ENCODE measurements around the gene SIRT6.

The SIRT6 gene

DNA sequence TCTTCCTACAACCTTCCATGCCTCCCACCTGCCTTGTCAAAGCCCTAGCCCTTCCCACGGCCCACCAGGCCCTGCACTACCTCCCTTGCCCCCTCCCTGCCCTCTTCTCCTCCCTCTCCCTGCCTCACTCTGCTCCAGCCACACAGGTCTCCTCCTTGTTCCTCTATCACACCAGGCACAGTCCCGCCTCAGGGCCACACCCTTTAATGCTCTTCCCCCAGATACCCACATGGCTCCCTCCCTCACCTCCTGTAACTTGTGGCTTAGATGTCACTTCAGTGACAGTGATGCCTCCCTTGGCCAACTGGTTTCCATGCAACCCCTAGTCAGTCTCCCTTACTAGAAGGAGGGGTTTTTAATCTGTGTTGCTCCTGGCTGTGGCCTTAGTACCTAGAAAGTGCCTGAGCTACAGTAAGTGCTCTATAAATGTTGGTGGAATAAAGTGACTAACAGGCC is 1.3 kb downstream of the SIRT6 start:
- H3K27ac ChIP-seq = no peak overlapping the region
- H3K4me3 ChIP-seq = peak overlapping the region; percentile 99
- TF ChIP-seq, protein P1, sequence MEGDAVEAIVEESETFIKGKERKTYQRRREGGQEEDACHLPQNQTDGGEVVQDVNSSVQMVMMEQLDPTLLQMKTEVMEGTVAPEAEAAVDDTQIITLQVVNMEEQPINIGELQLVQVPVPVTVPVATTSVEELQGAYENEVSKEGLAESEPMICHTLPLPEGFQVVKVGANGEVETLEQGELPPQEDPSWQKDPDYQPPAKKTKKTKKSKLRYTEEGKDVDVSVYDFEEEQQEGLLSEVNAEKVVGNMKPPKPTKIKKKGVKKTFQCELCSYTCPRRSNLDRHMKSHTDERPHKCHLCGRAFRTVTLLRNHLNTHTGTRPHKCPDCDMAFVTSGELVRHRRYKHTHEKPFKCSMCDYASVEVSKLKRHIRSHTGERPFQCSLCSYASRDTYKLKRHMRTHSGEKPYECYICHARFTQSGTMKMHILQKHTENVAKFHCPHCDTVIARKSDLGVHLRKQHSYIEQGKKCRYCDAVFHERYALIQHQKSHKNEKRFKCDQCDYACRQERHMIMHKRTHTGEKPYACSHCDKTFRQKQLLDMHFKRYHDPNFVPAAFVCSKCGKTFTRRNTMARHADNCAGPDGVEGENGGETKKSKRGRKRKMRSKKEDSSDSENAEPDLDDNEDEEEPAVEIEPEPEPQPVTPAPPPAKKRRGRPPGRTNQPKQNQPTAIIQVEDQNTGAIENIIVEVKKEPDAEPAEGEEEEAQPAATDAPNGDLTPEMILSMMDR (IDR thresholded peaks at IDR 0.05) = no peak
- no peak for DNase-seq (ENCODE audit: low spot score)

DNA sequence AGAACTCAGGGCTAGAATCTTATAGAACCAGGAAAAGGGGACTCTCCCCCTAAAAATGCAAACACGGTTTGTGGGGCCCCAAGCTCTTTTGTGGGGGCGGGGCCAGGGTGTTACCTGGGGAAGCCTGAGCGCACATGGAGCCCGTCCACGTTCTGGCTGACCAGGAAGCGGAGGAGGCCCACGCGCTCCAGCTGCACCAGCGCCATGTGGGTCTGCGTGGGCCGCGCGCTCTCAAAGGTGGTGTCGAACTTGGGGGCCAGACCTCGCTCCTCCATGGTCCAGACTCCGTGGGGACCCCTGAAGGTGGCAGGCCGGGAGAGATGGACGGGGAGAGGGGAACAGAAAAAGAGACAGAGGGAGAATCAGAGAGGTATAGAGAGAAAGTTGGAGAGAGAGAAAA is 3.4 kb downstream of the SIRT6 start:
- no peak for DNase-seq (ENCODE audit: low spot score)
- H3K27ac ChIP-seq = no peak overlapping the region
- no peak overlapping the region for H3K4me3 ChIP-seq
- TF ChIP-seq, protein P1 (IDR thresholded peaks at IDR 0.05) = no peak

DNA sequence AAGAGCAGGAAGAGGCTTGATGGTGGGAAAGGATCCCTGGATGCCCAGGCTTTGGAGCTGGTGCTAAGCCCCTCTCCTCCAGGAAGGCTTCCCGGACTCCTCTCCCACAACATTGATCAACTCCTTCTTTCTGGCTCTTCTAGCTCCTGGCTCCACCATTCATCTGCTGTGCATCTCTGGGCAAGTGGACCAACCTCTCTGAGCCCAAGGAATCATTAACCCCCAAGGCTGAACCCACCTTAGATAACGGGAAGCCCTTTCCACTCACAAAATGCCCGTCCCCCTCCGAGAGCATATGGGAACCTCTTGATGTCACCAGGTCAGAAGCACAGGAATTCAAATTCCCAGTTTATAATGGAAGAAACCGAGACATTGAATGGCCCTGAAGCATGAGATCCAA is 5.2 kb downstream of the SIRT6 start:
- no peak overlapping the region for H3K4me3 ChIP-seq
- TF ChIP-seq, protein P1 (IDR thresholded peaks at IDR 0.05) = no peak

DNA sequence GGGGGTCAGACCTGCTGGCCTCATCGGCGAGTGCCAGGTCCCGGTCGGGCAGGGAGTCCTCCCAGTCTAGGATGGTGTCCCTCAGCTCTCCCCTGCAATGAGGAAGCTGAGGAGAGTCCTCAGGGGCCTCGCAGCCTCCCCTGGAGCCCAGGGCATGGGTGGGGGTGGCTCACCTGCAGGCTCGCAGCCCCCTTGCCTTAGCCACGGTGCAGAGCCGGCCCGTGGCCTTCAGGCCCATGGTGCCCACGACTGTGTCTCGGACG is 6.8 kb downstream of the SIRT6 start:
- no peak overlapping the region for H3K27ac ChIP-seq
- TF ChIP-seq, protein P1 (IDR thresholded peaks at IDR 0.05) = no peak
- DNase-seq (ENCODE audit: low spot score) = no peak
- H3K4me3 ChIP-seq = no peak overlapping the region

More for the DNA sequence above, 5.2 kb downstream of the SIRT6 start:
- no peak for DNase-seq (ENCODE audit: low spot score)
- no peak overlapping the region for H3K27ac ChIP-seq

DNA sequence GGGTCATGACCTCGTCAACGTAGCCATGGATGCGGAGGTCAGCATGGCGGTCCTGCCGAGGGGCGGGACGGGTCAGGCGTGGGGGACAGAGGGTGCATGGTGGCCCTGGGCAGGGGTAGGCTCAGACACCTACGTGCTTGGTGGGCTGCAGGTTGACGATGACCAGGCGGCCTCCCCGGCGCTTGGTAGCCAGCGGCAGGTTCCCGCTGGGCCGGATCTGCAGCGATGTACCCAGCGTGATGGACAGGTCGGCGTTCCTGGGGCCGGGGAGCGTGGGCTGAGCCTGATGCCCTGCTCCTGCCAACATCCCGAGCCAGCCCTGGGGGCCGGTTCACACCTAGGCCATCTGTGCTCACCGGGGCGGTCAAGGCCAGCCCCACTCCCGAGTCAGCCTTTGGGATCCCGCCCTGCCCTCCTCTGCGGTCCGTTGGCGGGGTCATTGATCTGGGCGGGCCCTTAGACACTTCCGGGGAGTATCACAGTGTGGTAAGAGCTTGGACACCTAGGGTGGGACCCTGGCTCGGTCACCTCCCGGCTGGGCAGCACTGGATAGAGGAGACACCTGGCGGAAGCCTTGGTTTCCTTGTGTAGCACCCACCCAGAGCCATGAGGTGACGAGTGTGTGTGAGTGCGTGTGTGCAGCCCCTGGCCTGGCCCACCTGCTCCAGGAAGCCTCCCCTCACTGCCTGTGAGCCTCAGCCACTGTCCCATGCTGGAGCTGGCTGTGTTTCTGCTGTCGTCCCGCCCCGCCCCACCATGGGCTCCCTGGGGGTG is 7.3 kb downstream of the SIRT6 start:
- DNase-seq (ENCODE audit: low spot score) = no peak
- Histone ChIP-seq H3K27ac (no peak overlapping the region), H3K4me3 (no peak overlapping the region)
- TF ChIP-seq, protein P1 (IDR thresholded peaks at IDR 0.05) = no peak

DNA sequence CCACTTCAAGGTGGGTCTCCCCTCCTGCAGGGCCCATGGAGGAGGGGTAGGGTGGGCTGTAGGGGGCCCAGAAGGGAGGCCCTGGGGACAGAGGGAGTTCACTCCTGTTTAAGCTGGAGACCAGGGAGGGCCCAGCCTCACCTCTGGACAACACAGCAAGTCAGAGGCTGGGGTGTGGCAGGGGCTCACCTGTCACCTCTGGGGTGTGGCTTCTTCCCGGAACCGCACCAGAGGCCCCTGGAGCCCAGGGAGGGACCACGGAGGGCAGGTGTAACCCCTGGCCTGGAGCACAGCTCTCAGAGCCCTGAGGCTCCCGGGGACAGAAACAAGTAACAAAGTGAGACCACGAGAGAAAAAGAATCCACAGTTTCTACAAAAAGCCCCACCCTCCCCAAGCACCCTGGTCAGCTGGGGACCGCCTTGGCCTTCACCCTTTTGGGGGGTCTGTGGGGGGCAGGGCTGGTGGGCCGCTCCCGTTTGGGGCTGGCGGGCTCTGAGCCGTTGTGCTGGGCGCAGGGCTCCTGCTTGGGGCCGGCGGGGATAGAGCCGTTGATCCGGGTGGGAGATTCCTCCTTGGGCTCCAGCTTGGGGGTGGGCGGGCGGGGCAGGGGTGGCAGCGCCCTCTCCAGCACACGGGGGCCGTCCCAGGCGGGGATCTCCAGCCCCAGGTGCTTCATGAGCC is 8.0 kb downstream of the SIRT6 start:
- DNase-seq (ENCODE audit: low spot score) = no peak
- TF ChIP-seq, protein P1 (IDR thresholded peaks at IDR 0.05) = no peak
- Histone ChIP-seq H3K4me3 (no peak overlapping the region), H3K27ac (no peak overlapping the region)

Measured in coronary artery (tissue), 2 donors.